Measurements from ENCODE around the gene SPOUT1. TPM values are rescaled to one million over a fixed set of nuclear protein-coding genes. Genes with fewer than 3 reads are reported as not detected.

SPOUT1 gene
- total RNA-seq, 4 donors from 2014 or later, result 44.2 to 97.4 (median 79.4) TPM

DNA sequence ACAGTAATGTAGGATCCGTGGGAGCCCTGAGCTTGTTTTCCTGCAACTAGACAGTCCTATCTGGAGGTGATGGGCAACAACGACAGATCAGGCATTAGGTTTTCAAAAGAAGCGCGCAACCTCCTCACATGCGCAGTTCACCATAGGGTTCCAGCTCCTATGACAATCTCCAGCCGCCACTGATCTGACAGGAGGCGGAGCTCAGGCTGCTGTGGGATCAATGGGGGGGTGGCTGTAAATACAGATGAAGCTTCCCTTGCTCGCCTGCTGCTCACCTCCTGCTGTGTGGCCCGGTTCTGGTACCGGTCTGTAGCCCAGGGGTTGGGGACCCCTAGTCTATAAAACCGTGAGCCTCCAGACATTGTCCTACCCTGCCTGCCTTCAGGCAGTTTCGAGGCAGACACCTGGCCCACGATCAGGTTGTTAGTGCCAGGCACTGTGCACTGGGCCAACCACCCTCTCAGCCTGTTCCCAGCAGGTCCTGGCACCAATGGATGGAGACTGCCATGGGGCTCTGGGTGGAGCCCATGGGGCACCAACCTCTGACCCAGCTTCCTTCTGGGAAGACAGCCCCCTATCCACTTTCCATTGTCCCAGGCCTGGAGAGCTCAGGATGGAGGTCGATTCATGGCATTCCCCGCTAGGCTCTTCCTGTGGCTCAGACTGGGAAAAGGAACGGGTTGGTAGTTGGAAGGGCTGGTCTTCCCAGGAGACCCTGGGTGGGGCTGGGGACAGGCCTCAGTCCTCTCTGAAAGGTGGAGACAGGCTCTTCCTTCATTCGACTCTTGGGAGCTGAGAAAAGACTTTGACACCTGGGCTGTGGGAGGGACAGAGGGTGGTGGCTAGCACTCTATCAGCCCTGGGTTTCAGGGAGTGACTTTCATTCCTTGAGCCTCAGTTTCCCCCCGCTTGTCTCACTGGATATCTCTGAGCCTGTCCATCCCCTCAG is 9.6 kb downstream of the SPOUT1 start:
- Histone ChIP-seq H3K36me3 (peaks cover 41% of the 10 kb centered on the region), H3K4me1 (peaks cover 21% of the 10 kb centered on the region), H3K27ac (no peak overlapping the region), H3K27me3 (no peaks in the 10 kb centered on the region), H3K4me3 (peak overlapping the region; percentile 67), H3K9me3 (no peaks in the 10 kb centered on the region)
- DNase-seq (ENCODE audit: low spot score in 2 of 2), result no peak
- 64% methylated on average over 11 of the region's 18 CpGs for WGBS
- TF ChIP-seq POLR2AphosphoS5 (IDR thresholded peaks at IDR 0.05), result no peak
- TF ChIP-seq EP300 (IDR thresholded peaks at IDR 0.05), result no peak
- TF ChIP-seq POLR2A (IDR thresholded peaks at IDR 0.05), result no peak
- TF ChIP-seq, protein P1, sequence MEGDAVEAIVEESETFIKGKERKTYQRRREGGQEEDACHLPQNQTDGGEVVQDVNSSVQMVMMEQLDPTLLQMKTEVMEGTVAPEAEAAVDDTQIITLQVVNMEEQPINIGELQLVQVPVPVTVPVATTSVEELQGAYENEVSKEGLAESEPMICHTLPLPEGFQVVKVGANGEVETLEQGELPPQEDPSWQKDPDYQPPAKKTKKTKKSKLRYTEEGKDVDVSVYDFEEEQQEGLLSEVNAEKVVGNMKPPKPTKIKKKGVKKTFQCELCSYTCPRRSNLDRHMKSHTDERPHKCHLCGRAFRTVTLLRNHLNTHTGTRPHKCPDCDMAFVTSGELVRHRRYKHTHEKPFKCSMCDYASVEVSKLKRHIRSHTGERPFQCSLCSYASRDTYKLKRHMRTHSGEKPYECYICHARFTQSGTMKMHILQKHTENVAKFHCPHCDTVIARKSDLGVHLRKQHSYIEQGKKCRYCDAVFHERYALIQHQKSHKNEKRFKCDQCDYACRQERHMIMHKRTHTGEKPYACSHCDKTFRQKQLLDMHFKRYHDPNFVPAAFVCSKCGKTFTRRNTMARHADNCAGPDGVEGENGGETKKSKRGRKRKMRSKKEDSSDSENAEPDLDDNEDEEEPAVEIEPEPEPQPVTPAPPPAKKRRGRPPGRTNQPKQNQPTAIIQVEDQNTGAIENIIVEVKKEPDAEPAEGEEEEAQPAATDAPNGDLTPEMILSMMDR (IDR thresholded peaks at IDR 0.05), result no peak

DNA sequence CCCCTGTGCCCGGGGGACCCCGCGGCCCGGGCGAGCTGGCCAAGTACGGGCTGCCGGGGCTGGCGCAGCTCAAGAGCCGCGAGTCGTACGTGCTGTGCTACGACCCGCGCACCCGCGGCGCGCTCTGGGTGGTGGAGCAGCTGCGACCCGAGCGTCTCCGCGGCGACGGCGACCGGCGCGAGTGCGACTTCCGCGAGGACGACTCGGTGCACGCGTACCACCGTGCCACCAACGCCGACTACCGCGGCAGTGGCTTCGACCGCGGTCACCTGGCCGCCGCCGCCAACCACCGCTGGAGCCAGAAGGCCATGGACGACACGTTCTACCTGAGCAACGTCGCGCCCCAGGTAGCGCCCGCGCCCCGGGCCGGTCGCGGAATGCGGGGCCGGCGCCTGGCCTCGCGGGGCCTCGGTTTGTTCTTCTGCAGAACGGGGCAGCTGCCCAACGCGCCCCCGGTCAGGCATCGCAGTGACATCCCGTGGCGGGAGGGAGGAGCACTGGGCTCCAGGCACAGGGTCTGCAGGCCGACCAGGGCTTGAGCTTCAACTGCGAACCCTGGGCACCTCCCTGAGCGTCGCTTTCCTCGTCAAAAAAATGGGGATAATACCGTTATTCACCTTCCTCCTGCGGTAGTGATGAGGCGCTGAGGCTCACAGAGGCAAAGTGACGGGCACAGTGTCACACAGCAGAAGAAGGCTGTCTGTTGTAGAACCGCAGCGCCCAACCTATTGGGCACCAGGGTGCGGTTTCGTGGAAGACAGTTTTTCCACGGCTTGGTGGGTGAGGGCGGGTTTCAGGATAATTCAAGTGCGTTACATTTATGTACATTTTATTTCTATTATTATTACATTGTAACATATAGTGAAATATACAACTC is 10.5 kb downstream of the SPOUT1 start:
- no peak for DNase-seq (ENCODE audit: low spot score in 2 of 2)
- peak overlapping the region; percentile 79 for H3K27ac ChIP-seq
- 38% methylated on average over 11 of the region's 90 CpGs for WGBS

DNA sequence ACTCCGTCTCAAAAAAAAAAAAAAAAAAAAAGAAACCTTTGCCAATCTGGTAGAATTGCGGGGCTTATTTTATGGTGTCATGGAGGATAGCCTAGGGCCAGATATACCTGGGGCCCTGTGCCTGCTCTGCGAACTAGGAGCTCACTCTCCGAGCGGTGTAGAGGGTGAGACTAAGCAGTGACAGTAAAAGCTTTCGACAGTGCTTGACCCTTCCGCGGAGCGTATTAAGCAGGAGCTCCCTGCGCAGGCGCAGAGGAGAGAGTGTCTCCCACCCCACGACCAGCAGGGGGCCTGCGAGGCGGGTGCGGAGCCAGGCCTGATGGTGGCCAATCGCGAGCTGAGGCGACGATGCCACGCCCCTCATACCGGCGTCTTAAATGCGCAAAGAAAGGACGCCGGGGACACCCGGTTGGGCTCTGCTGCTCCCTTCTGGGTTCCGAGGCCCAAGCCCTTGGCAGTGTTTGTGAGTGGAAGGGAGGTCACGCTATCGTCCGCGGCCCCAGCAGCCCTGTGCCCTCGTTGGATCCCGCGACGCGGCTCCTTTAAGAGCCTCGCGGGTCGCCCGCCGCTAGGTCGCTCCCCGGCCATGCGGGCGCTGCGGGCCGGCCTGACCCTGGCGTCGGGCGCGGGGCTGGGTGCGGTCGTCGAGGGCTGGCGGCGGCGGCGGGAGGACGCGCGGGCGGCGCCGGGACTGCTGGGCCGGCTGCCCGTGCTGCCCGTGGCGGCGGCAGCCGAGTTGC is 11.3 kb downstream of the SPOUT1 start, which contains the start of gene ENDOG:
ENDOG (plus strand) TSS at position 402 of the 740 bp plus-strand sequence; CDS start at position 587, 185 bp downstream.
- H3K4me1 ChIP-seq, result peaks cover 21% of the 10 kb centered on the region
- H3K36me3 ChIP-seq, result peaks cover 24% of the 10 kb centered on the region
- WGBS, result 0% methylated on average over 15 of the region's 70 CpGs
- H3K9me3 ChIP-seq, result no peaks in the 10 kb centered on the region
- peak within 1 kb of the TSS; percentile 67 for H3K4me3 ChIP-seq
- no peaks in the 10 kb centered on the region for H3K27me3 ChIP-seq
- peak in 1 of 3 donors; percentile 59 for TF ChIP-seq POLR2AphosphoS5 (IDR thresholded peaks at IDR 0.05)
- TF ChIP-seq EP300 (IDR thresholded peaks at IDR 0.05), result no peak
- TF ChIP-seq, protein P1 (IDR thresholded peaks at IDR 0.05), result peak; percentile 95 to 97
- TF ChIP-seq POLR2A (IDR thresholded peaks at IDR 0.05), result peak in 1 of 2 donors; percentile 42
- peak; percentile 98 for DNase-seq (ENCODE audit: low spot score in 2 of 2)
- peak within 1 kb of the TSS; percentile 79 for H3K27ac ChIP-seq

More for the DNA sequence above, 10.5 kb downstream of the SPOUT1 start:
- TF ChIP-seq, protein P1 (IDR thresholded peaks at IDR 0.05), result no peak
- TF ChIP-seq EP300 (IDR thresholded peaks at IDR 0.05), result no peak
- TF ChIP-seq POLR2AphosphoS5 (IDR thresholded peaks at IDR 0.05), result no peak
- no peak for TF ChIP-seq POLR2A (IDR thresholded peaks at IDR 0.05)
- Histone ChIP-seq H3K4me3 (peak overlapping the region; percentile 67), H3K4me1 (peaks cover 21% of the 10 kb centered on the region), H3K27me3 (no peaks in the 10 kb centered on the region), H3K9me3 (no peaks in the 10 kb centered on the region), H3K36me3 (peaks cover 32% of the 10 kb centered on the region)

DNA sequence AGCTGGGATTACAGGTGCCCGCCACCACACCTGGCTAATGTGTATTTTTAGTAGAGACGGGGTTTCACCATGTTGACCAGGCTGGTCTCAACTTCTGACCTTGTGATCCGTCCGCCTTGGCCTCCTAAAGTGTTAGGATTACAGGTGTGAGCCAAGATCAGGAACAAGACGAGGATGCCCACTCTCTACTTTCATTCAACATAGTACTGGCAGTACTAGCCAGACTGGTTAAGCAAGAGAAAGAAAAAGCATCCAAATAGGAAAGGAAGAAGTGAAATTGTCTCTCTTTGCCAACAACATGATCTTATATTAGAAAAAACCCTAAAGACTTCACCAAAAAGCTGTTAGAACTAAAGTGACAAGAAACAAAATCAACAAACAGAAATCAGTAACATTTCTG is 18.7 kb downstream of the SPOUT1 start:
- 62% methylated on average over 5 of the region's 5 CpGs for WGBS
- H3K4me1 ChIP-seq, result no peaks in the 10 kb centered on the region
- no peak for TF ChIP-seq POLR2AphosphoS5 (IDR thresholded peaks at IDR 0.05)
- no peak for TF ChIP-seq EP300 (IDR thresholded peaks at IDR 0.05)
- TF ChIP-seq POLR2A (IDR thresholded peaks at IDR 0.05), result no peak
- TF ChIP-seq, protein P1 (IDR thresholded peaks at IDR 0.05), result no peak
- DNase-seq (ENCODE audit: low spot score in 2 of 2), result no peak
- H3K9me3 ChIP-seq, result no peaks in the 10 kb centered on the region
- H3K27me3 ChIP-seq, result no peaks in the 10 kb centered on the region
- H3K36me3 ChIP-seq, result peaks cover 40% of the 10 kb centered on the region
- no peak overlapping the region for H3K27ac ChIP-seq
- H3K4me3 ChIP-seq, result no peak overlapping the region
